SK-N-SH (cell line): ENCODE results near the gene MBNL2. TPM values are rescaled to one million over a fixed set of nuclear protein-coding genes. Genes with fewer than 3 reads are reported as not detected.

ENCODE experiments used
- CTCF ChIA-PET: fragments of 300-600, 350-600 bp; formaldehyde crosslinking; extraction: SDS; loops from one replicate; lab custom pipeline; 2021; lab: Yijun Ruan, JAX
- POLR2A ChIA-PET: fragments of 350-600 bp; sonication (Branson Sonifier 250); formaldehyde crosslinking; extraction: SDS; loops from one replicate; lab custom pipeline; 2020; ENCODE audit warnings: antibody characterized with exemption, inconsistent platforms; lab: Yijun Ruan, JAX
- DNase-seq: peaks from one replicate; pipeline ENCODE4 v3.0.0; 2012
- H2AFZ ChIP-seq: fragments of 200-600 bp; sonication (generic); 2 replicates; pipeline ENCODE4 v1.8.1; 2016; ENCODE audit warnings: antibody characterized with exemption, mild to moderate bottlenecking, low read depth
- H3F3A ChIP-seq: fragments of 200-600 bp; sonication (generic); replicated peaks from 2 replicates; pipeline ENCODE3; 2016; ENCODE audit warnings: antibody characterized with exemption, mild to moderate bottlenecking; ENCODE audit not compliant: insufficient read depth
- H3K27ac ChIP-seq, 2 experiments: fragments of 200-500 bp in 1 of 2; fragments of 200-600 bp in 1 of 2; sonication (Bioruptor generic) in 1 of 2; sonication (generic), shearing (Covaris generic) in 1 of 2; 2 replicates each; pipeline versions ENCODE4 v1.5.1 to v1.6.1; 2014 to 2016; ENCODE audit warnings: low read depth in 2 of 2, inconsistent platforms in 1 of 2, low read length in 1 of 2, mild to moderate bottlenecking in 1 of 2, mixed read lengths in 1 of 2
- H3K27me3 ChIP-seq: fragments of 200-600 bp; sonication (generic), shearing (Covaris generic); 2 replicates; pipeline ENCODE4 v1.6.1; 2016; ENCODE audit warnings: mixed run types; ENCODE audit not compliant: insufficient read depth
- H3K36me3 ChIP-seq, 2 experiments: fragments of 200-500 bp in 1 of 2; fragments of 200-600 bp in 1 of 2; sonication (Bioruptor generic) in 1 of 2; sonication (generic) in 1 of 2; replicated peaks in 1 of 2; 2 replicates each; pipeline versions ENCODE3 to v1.5.1; 2014 to 2016; ENCODE audit warnings: low read length in 1 of 2, mild to moderate bottlenecking in 1 of 2; ENCODE audit not compliant: insufficient read depth in 2 of 2, control insufficient read depth in 1 of 2
- H3K4me1 ChIP-seq, 2 experiments: fragments of 200-500 bp in 1 of 2; fragments of 200-600 bp in 1 of 2; sonication (Bioruptor generic) in 1 of 2; sonication (generic), shearing (Covaris generic) in 1 of 2; 2 replicates each; pipeline versions ENCODE4 v1.5.1 to v1.6.1; 2014 to 2016; ENCODE audit warnings: low read depth in 1 of 2, low read length in 1 of 2, mixed run types in 1 of 2; ENCODE audit not compliant: insufficient read depth in 2 of 2, control insufficient read depth in 1 of 2
- H3K4me2 ChIP-seq: fragments of 200-600 bp; sonication (generic), shearing (Covaris generic); 2 replicates; pipeline ENCODE4 v1.6.1; 2017; ENCODE audit warnings: mixed run types
- H3K4me3 ChIP-seq, 2 experiments: fragments of 200-500 bp in 1 of 2; fragments of 200-600 bp in 1 of 2; sonication (Bioruptor generic) in 1 of 2; sonication (generic), shearing (Covaris generic) in 1 of 2; 2 replicates each; pipeline versions ENCODE4 v1.5.1 to v1.8.1; 2014 to 2016; ENCODE audit warnings: low read depth in 2 of 2, inconsistent platforms in 1 of 2, low read length in 1 of 2, mild to moderate bottlenecking in 1 of 2, mixed read lengths in 1 of 2, moderate library complexity in 1 of 2
- H3K79me2 ChIP-seq: fragments of 200-600 bp; sonication (generic); 2 replicates; pipeline ENCODE4 v1.8.1; 2017; ENCODE audit warnings: mild to moderate bottlenecking; ENCODE audit not compliant: insufficient read depth
- H3K9ac ChIP-seq: fragments of 200-600 bp; sonication (generic); 2 replicates; pipeline ENCODE4 v1.6.1; 2017; ENCODE audit warnings: mixed run types
- H3K9me2 ChIP-seq: fragments of 200-600 bp; sonication (generic); 2 replicates; pipeline ENCODE4 v1.6.1; 2017; ENCODE audit warnings: mixed run types
- H3K9me3 ChIP-seq: fragments of 200-600 bp; sonication (generic); 2 replicates; pipeline ENCODE4 v1.6.1; 2017; ENCODE audit warnings: mixed run types, mild to moderate bottlenecking, moderate library complexity
- H4K20me1 ChIP-seq: fragments of 200-600 bp; sonication (generic); 2 replicates; pipeline ENCODE4 v1.6.1; 2017; ENCODE audit warnings: mild to moderate bottlenecking, mixed run types; ENCODE audit not compliant: insufficient read depth
- ELF1 ChIP-seq: IDR thresholded peaks from 2 replicates; pipeline ENCODE4 v1.4.0; 2012
- EZH2phosphoT487 ChIP-seq: fragments of 200-600 bp; sonication (generic); IDR thresholded peaks from 2 replicates; pipeline ENCODE4 v1.6.1; 2017; ENCODE audit warnings: low read depth, mixed run types, mild to moderate bottlenecking, antibody characterized with exemption, moderate library complexity, borderline replicate concordance
- FOXJ3 ChIP-seq: sonication (generic); formaldehyde crosslinking; IDR thresholded peaks from 2 replicates; pipeline ENCODE4 v1.5.1; 2020; ENCODE audit warnings: mild to moderate bottlenecking, missing genetic modification reagents
- GABPA ChIP-seq: IDR thresholded peaks from 2 replicates; pipeline ENCODE4 v1.4.0; 2012; ENCODE audit warnings: low read depth, mild to moderate bottlenecking
- JUND ChIP-seq: IDR thresholded peaks from 2 replicates; pipeline ENCODE4 v1.4.0; 2012
- NRF1 ChIP-seq: IDR thresholded peaks from 2 replicates; pipeline ENCODE4 v1.6.1; 2012; ENCODE audit warnings: low read depth, mild to moderate bottlenecking, low read length
- POLR2AphosphoS5 ChIP-seq: IDR thresholded peaks from 2 replicates; pipeline ENCODE4 v1.6.1; 2012; ENCODE audit warnings: low read depth, low read length
- RFX5 ChIP-seq: IDR thresholded peaks from 2 replicates; pipeline ENCODE4 v1.6.1; 2012; ENCODE audit warnings: mild to moderate bottlenecking, improper control_type of control experiment, low read length
- SMC3 ChIP-seq: IDR thresholded peaks from 2 replicates; pipeline ENCODE4 v1.6.1; 2012; ENCODE audit warnings: low read depth, low read length, improper control_type of control experiment
- TAF1 ChIP-seq: IDR thresholded peaks from 2 replicates; pipeline ENCODE4 v1.6.1; 2012; ENCODE audit warnings: low read depth, mild to moderate bottlenecking, low read length, moderate library complexity, borderline replicate concordance
- TEAD4 ChIP-seq: IDR thresholded peaks from 2 replicates; pipeline ENCODE4 v1.4.0; 2012; ENCODE audit warnings: mild to moderate bottlenecking, borderline replicate concordance; ENCODE audit not compliant: insufficient read depth
- YY1 ChIP-seq: IDR thresholded peaks from 2 replicates; pipeline ENCODE4 v1.4.0; 2012; ENCODE audit warnings: low read depth, mild to moderate bottlenecking
- WGBS: methylation state at CpG from one replicate; pipeline ENCODE4 v1.1.6; 2017; ENCODE audit warnings: low lambda C conversion rate; 5-methylcytosine and 5-hydroxymethylcytosine counted together
- polyA plus RNA-seq, 3 experiments: library from polyadenylated mRNA; depleted of rRNA; stranded (reverse); fragments of >200 nt; gene quantifications; 2 replicates each; pipeline ENCODE4 v1.2.3, GENCODE V29; 2012
- TF ChIP-seq, protein P1 (sequence below): fragments of 150-350 bp; IDR thresholded peaks from 2 replicates; pipeline ENCODE4 v1.6.1; 2016; ENCODE audit warnings: mild to moderate bottlenecking, low read depth, low read length
- TF ChIP-seq, protein P2 (sequence below): IDR thresholded peaks from 2 replicates; pipeline ENCODE4 v1.4.0; 2012; ENCODE audit warnings: low read depth, borderline replicate concordance
- TF ChIP-seq, protein P3 (sequence below): IDR thresholded peaks from 2 replicates; pipeline ENCODE4 v1.4.0; 2012; ENCODE audit warnings: low read depth, borderline replicate concordance
- TF ChIP-seq, protein P4 (sequence below): IDR thresholded peaks from 2 replicates; pipeline ENCODE4 v1.6.1; 2012; ENCODE audit warnings: mild to moderate bottlenecking, low read depth, low read length, moderate library complexity

Gene MBNL2
- polyA plus RNA-seq, 1 of the 3 experiments (the other 2 are of a cell fraction), result 24.5 TPM

DNA sequence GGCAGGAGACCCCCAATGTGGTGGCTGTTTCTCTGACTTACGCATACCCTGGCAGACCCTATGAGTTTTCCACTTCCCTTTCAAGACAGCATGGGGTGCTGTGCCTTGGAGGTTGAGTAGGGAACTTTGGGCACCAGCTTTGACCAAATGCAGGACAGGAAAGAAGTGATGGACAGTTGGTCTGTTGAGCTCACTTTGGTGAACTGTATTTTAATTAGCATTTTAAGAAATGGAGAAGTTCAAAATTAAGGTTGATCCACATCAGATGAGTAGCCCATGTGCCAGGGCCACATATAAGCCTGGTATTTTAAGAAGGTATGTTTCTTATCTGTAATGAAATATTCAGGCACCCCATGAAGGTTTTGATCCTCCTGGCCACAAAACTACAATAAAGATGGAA lies 165.8 kb downstream of the MBNL2 start:
- H3K27me3 ChIP-seq, result no peaks in the 10 kb centered on the region
- H2AFZ ChIP-seq, result no peak overlapping the region
- peaks cover 52% of the 10 kb centered on the region for H3F3A ChIP-seq
- peaks cover 2% of the 10 kb centered on the region; the same call in 1 of the 2 replicates for H4K20me1 ChIP-seq
- H3K4me2 ChIP-seq, result no peak overlapping the region
- peaks cover 15% of the 10 kb centered on the region for H3K79me2 ChIP-seq
- H3K4me3 ChIP-seq, result no peak overlapping the region
- 86% methylated on average over 1 of the region's 1 CpG for WGBS
- TF ChIP-seq, protein P1, sequence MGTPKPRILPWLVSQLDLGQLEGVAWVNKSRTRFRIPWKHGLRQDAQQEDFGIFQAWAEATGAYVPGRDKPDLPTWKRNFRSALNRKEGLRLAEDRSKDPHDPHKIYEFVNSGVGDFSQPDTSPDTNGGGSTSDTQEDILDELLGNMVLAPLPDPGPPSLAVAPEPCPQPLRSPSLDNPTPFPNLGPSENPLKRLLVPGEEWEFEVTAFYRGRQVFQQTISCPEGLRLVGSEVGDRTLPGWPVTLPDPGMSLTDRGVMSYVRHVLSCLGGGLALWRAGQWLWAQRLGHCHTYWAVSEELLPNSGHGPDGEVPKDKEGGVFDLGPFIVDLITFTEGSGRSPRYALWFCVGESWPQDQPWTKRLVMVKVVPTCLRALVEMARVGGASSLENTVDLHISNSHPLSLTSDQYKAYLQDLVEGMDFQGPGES, result no peak
- TF ChIP-seq FOXJ3 (CRISPR knock-in tag) (no peak), POLR2AphosphoS5 (no peak), RFX5 (no peak), TAF1 (no peak), JUND (no peak), TEAD4 (no peak), SMC3 (no peak), ELF1 (no peak), GABPA (no peak), YY1 (no peak), NRF1 (no peak), EZH2phosphoT487 (no peak)
- TF ChIP-seq, protein P2, sequence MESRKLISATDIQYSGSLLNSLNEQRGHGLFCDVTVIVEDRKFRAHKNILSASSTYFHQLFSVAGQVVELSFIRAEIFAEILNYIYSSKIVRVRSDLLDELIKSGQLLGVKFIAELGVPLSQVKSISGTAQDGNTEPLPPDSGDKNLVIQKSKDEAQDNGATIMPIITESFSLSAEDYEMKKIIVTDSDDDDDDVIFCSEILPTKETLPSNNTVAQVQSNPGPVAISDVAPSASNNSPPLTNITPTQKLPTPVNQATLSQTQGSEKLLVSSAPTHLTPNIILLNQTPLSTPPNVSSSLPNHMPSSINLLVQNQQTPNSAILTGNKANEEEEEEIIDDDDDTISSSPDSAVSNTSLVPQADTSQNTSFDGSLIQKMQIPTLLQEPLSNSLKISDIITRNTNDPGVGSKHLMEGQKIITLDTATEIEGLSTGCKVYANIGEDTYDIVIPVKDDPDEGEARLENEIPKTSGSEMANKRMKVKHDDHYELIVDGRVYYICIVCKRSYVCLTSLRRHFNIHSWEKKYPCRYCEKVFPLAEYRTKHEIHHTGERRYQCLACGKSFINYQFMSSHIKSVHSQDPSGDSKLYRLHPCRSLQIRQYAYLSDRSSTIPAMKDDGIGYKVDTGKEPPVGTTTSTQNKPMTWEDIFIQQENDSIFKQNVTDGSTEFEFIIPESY, result no peak
- TF ChIP-seq, protein P3, sequence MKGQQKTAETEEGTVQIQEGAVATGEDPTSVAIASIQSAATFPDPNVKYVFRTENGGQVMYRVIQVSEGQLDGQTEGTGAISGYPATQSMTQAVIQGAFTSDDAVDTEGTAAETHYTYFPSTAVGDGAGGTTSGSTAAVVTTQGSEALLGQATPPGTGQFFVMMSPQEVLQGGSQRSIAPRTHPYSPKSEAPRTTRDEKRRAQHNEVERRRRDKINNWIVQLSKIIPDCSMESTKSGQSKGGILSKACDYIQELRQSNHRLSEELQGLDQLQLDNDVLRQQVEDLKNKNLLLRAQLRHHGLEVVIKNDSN, result no peak
- TF ChIP-seq, protein P4, sequence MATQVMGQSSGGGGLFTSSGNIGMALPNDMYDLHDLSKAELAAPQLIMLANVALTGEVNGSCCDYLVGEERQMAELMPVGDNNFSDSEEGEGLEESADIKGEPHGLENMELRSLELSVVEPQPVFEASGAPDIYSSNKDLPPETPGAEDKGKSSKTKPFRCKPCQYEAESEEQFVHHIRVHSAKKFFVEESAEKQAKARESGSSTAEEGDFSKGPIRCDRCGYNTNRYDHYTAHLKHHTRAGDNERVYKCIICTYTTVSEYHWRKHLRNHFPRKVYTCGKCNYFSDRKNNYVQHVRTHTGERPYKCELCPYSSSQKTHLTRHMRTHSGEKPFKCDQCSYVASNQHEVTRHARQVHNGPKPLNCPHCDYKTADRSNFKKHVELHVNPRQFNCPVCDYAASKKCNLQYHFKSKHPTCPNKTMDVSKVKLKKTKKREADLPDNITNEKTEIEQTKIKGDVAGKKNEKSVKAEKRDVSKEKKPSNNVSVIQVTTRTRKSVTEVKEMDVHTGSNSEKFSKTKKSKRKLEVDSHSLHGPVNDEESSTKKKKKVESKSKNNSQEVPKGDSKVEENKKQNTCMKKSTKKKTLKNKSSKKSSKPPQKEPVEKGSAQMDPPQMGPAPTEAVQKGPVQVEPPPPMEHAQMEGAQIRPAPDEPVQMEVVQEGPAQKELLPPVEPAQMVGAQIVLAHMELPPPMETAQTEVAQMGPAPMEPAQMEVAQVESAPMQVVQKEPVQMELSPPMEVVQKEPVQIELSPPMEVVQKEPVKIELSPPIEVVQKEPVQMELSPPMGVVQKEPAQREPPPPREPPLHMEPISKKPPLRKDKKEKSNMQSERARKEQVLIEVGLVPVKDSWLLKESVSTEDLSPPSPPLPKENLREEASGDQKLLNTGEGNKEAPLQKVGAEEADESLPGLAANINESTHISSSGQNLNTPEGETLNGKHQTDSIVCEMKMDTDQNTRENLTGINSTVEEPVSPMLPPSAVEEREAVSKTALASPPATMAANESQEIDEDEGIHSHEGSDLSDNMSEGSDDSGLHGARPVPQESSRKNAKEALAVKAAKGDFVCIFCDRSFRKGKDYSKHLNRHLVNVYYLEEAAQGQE, result no peak
- H3K4me1 ChIP-seq, result peaks cover 7 to 26% of the 10 kb centered on the region in 2 experiments; a peak in 3 of 4 replicates
- POLR2A ChIA-PET, result no interaction called here
- H3K27ac ChIP-seq, result no peak overlapping the region
- no peaks in the 10 kb centered on the region for H3K9me2 ChIP-seq
- H3K9ac ChIP-seq, result no peak overlapping the region
- peaks cover 43 to 66% of the 10 kb centered on the region in 2 experiments for H3K36me3 ChIP-seq
- CTCF ChIA-PET, result interaction anchor here (2.5 kb wide), 1 partner anchor 278 kb away, joined by 8 read pairs; no protein-coding TSS in a partner anchor
- DNase-seq, result no peak
- no peaks in the 10 kb centered on the region for H3K9me3 ChIP-seq
